ENCODE measurements around the gene WDR45B.

DNA sequence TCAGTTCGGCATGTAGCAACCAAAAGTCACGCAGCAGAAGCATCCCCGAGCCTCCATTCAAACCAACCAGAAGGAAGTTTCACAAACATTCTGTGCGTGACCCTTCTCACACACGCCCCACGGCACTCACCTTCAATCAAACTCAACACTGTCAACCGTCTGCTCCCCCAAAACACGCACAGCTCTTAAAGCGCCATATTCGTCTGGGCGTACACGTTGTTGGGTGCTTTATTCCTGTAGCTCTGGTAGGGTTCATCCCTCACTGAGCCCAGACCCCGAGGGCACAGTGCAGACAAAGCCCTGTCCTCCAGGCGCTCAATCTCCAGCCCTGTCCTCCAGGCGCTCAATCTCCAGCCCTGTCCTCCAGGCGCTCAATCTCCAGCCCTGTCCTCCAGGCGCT lies 48.0 kb upstream of the WDR45B start:
- TF ChIP-seq, protein P1, sequence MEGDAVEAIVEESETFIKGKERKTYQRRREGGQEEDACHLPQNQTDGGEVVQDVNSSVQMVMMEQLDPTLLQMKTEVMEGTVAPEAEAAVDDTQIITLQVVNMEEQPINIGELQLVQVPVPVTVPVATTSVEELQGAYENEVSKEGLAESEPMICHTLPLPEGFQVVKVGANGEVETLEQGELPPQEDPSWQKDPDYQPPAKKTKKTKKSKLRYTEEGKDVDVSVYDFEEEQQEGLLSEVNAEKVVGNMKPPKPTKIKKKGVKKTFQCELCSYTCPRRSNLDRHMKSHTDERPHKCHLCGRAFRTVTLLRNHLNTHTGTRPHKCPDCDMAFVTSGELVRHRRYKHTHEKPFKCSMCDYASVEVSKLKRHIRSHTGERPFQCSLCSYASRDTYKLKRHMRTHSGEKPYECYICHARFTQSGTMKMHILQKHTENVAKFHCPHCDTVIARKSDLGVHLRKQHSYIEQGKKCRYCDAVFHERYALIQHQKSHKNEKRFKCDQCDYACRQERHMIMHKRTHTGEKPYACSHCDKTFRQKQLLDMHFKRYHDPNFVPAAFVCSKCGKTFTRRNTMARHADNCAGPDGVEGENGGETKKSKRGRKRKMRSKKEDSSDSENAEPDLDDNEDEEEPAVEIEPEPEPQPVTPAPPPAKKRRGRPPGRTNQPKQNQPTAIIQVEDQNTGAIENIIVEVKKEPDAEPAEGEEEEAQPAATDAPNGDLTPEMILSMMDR (IDR thresholded peaks at IDR 0.05; ENCODE audit: insufficient read depth, low read length, poor library complexity, severe bottlenecking), result no peak
- TF ChIP-seq EZH2phosphoT487 (conservative IDR thresholded peaks at IDR 0.05; ENCODE audit: low read length), result no peak

Measured in SU-DHL-6 (cell line).